Endothelial cell of umbilical vein (primary cell): ENCODE data around the gene GORASP2. TPM values are rescaled to one million over a fixed set of nuclear protein-coding genes. Genes with fewer than 3 reads are reported as not detected.

ENCODE experiments used
- BruUV-seq: library from RNA; stranded (reverse); fragments of 400-500 nt; replicated peaks from 2 replicates; lab custom pipeline; 2021; lab: Mats Ljungman, UMichigan
- CTCF ChIA-PET: fragments of 300-600, 350-600 bp; sonication (Branson Sonifier 250); formaldehyde crosslinking; loops from one replicate; lab custom pipeline; 2021; ENCODE audit warnings: antibody characterized with exemption, inconsistent platforms; lab: Charles Lee
- POLR2A ChIA-PET: fragments of 300-600, 350-600 bp; sonication (Branson Sonifier 250); formaldehyde crosslinking; loops from one replicate; lab custom pipeline; 2021; ENCODE audit warnings: antibody characterized with exemption, inconsistent platforms; lab: Charles Lee
- DNase-seq: peaks from one replicate; pipeline ENCODE4 v3.0.0-alpha.2; 2011; ENCODE audit warnings: low read depth, low spot score
- FAIRE-seq: peaks from 2 replicates; lab custom pipeline; 2011; peaks lifted over from hg19 to GRCh38; lab: Jason Lieb, UNC
- H2AFZ ChIP-seq: 2 replicates; pipeline ENCODE4 v1.6.0; 2012; ENCODE audit warnings: low read depth, low read length, control low read depth, inconsistent platforms
- H3K27ac ChIP-seq: 2 replicates; pipeline ENCODE4 v1.5.1; 2011; ENCODE audit warnings: low read depth, mild to moderate bottlenecking, control low read depth, low read length, moderate library complexity; ENCODE audit not compliant: insufficient read depth
- H3K27me3 ChIP-seq, 2 experiments: 2 replicates each; pipeline versions ENCODE4 v1.6.0 to v1.6.1; 2011; ENCODE audit warnings: low read length in 2 of 2, mixed read lengths in 1 of 2; ENCODE audit not compliant: control insufficient read depth in 2 of 2, insufficient read depth in 2 of 2
- H3K36me3 ChIP-seq, 2 experiments: 2 replicates in 1 of 2; 3 replicates in 1 of 2; pipeline ENCODE4 v1.5.1; 2011; ENCODE audit warnings: low read length in 2 of 2, mild to moderate bottlenecking in 1 of 2, moderate library complexity in 1 of 2; ENCODE audit not compliant: control insufficient read depth in 2 of 2, insufficient read depth in 2 of 2; ENCODE audit errors: extremely low read depth in 1 of 2
- H3K4me1 ChIP-seq: 3 replicates; pipeline ENCODE4 v1.5.1; 2011; ENCODE audit warnings: mild to moderate bottlenecking, low read length; ENCODE audit not compliant: control insufficient read depth, insufficient read depth; ENCODE audit errors: extremely low read depth
- H3K4me2 ChIP-seq: 2 replicates; pipeline ENCODE4 v1.6.1; 2011; ENCODE audit warnings: low read length, control low read depth, mixed read lengths; ENCODE audit not compliant: insufficient read depth
- H3K4me3 ChIP-seq, 3 experiments: fragments of 200-600 bp in 1 of 3; sonication (generic), shearing (Covaris generic) in 1 of 3; replicated peaks in 1 of 3; 2 replicates each; pipeline ENCODE4 v1.5.1; 2011 to 2016; ENCODE audit warnings: control low read depth in 3 of 3, low read length in 3 of 3, mild to moderate bottlenecking in 2 of 3, inconsistent platforms in 1 of 3, low read depth in 1 of 3, moderate library complexity in 1 of 3; ENCODE audit not compliant: insufficient read depth in 1 of 3
- H3K79me2 ChIP-seq: 2 replicates; pipeline ENCODE4 v1.6.0; 2012; ENCODE audit warnings: low read length, inconsistent platforms; ENCODE audit not compliant: control insufficient read depth, insufficient read depth
- H3K9ac ChIP-seq: replicated peaks from 2 replicates; pipeline ENCODE3; 2011; ENCODE audit warnings: low read length, control low read depth; ENCODE audit not compliant: insufficient read depth; ENCODE audit errors: extremely low read depth
- H3K9me1 ChIP-seq: replicated peaks from 3 replicates; pipeline ENCODE4 v1.6.0; 2011; ENCODE audit warnings: mild to moderate bottlenecking, low read length; ENCODE audit not compliant: control insufficient read depth, insufficient read depth; ENCODE audit errors: extremely low read depth
- H3K9me3 ChIP-seq: replicated peaks from 2 replicates; pipeline ENCODE4 v1.5.1; 2012; ENCODE audit warnings: low read length, inconsistent platforms; ENCODE audit not compliant: control insufficient read depth, insufficient read depth
- H4K20me1 ChIP-seq: replicated peaks from 2 replicates; pipeline ENCODE3; 2011; ENCODE audit warnings: mild to moderate bottlenecking, low read length; ENCODE audit not compliant: control insufficient read depth, insufficient read depth; ENCODE audit errors: extremely low read depth
- CTCF ChIP-seq, 2 donors: IDR thresholded peaks; 1 replicate in 1 of 2; 2 replicates in 1 of 2; pipeline ENCODE4 v1.5.1; 2011; ENCODE audit warnings: low read length in 2 of 2, mild to moderate bottlenecking in 2 of 2, moderate library complexity in 2 of 2, control low read depth in 1 of 2, inconsistent platforms in 1 of 2, low read depth in 1 of 2; ENCODE audit not compliant: insufficient read depth in 1 of 2; ENCODE audit errors: extremely low read depth in 1 of 2
- EZH2 ChIP-seq: IDR thresholded peaks from 2 replicates; pipeline ENCODE4 v1.6.1; 2012; ENCODE audit warnings: borderline replicate concordance, low read depth, mild to moderate bottlenecking, moderate library complexity, low read length, inconsistent platforms; ENCODE audit not compliant: severe bottlenecking
- GATA2 ChIP-seq: IDR thresholded peaks from 2 replicates; pipeline ENCODE4 v1.7.0; 2011; ENCODE audit warnings: low read depth, mild to moderate bottlenecking, moderate library complexity, mixed read lengths, low read length; ENCODE audit not compliant: insufficient read length, insufficient read depth
- JUN ChIP-seq: IDR thresholded peaks from 2 replicates; pipeline ENCODE4 v1.6.1; 2011; ENCODE audit warnings: borderline replicate concordance, low read depth; ENCODE audit not compliant: insufficient read length, insufficient read depth
- MYC ChIP-seq: IDR thresholded peaks from one replicate; pipeline ENCODE4 v1.6.1; 2011; ENCODE audit warnings: mild to moderate bottlenecking, low read depth, low read length
- POLR2A ChIP-seq: IDR thresholded peaks from 2 replicates; pipeline ENCODE4 v1.6.1; 2012; ENCODE audit warnings: low read depth, mild to moderate bottlenecking, control low read depth, low read length
- POLR2AphosphoS5 ChIP-seq: IDR thresholded peaks from 2 replicates; pipeline ENCODE4 v1.6.1; 2012; ENCODE audit warnings: low read depth, mild to moderate bottlenecking, control low read depth, low read length, moderate library complexity; ENCODE audit not compliant: insufficient read depth
- dilution Hi-C: fragments of 300-500 bp; cut with MboI; formaldehyde crosslinking; loops from one replicate; pipeline ENCODE4 v1.15.0; 2019; ENCODE audit warnings: low sequenced_read_pairs; ENCODE audit not compliant: extremely low pct_ligation_motif_present
- intact Hi-C: fragments of 100-400 bp; cut with micrococcal nuclease; formaldehyde crosslinking; loops from one replicate; pipeline ENCODE4 v1.10.0; 2022
- polyA plus RNA-seq, 4 experiments: library from polyadenylated mRNA; depleted of rRNA in 3 of 4; stranded (reverse) in 3 of 4; unstranded in 1 of 4; fragments of >200 nt; gene quantifications; 2 replicates each; pipeline versions ENCODE4 v1.2.1 to v1.2.3, GENCODE V29; 2011 to 2012; ENCODE audit warnings: missing spikeins in 1 of 4
- total RNA-seq: library from RNA; stranded (reverse); gene quantifications from 2 replicates; pipeline ENCODE4 v1.2.3, GENCODE V29; 2021
- TF ChIP-seq, protein P1 (sequence below): IDR thresholded peaks from 2 replicates; pipeline ENCODE4 v1.6.1; 2011; ENCODE audit not compliant: insufficient read depth, insufficient read length

Gene GORASP2
- total and polyA plus RNA-seq, 2 donors (not counting 3 experiments of a cell fraction or from before 2014, with no cell fraction given), result 104 to 245 TPM

- H3K27me3 ChIP-seq, result no peaks in the 10 kb centered on the region
- no peaks in the 10 kb centered on the region for H3K9me1 ChIP-seq
- no peaks in the 10 kb centered on the region for H3K9me3 ChIP-seq
- H3K4me3 ChIP-seq, result no peak overlapping the region
- dilution Hi-C loops, result no loop called here
- H3K36me3 ChIP-seq, result peaks cover 0 to 3% of the 10 kb centered on the region in 2 experiments
- FAIRE-seq, result no peak
- no TSS peak for BruUV-seq
- H3K9ac ChIP-seq, result no peak overlapping the region
- no peak for TF ChIP-seq POLR2AphosphoS5
- no peak for TF ChIP-seq EZH2
- TF ChIP-seq GATA2, result no peak
- no peak for TF ChIP-seq POLR2A
- TF ChIP-seq, protein P1, sequence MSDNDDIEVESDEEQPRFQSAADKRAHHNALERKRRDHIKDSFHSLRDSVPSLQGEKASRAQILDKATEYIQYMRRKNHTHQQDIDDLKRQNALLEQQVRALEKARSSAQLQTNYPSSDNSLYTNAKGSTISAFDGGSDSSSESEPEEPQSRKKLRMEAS, result no peak
- TF ChIP-seq JUN, result no peak
- no peak for TF ChIP-seq CTCF (IDR thresholded peaks at IDR 0.05; ENCODE audit: extremely low read depth in 1 of 2, insufficient read depth in 1 of 2, low read depth in 1 of 2, low read length in 2 of 2)
- TF ChIP-seq MYC, result no peak
- POLR2A ChIA-PET, result no interaction called here
- no peak overlapping the region for H3K27ac ChIP-seq
- CTCF ChIA-PET, result interaction anchor here (1.1 kb wide), 1 partner anchor 9 kb away, joined by 3 read pairs; no protein-coding TSS in a partner anchor
- no peaks in the 10 kb centered on the region for H3K4me1 ChIP-seq
- intact Hi-C loops, result no loop called here
- no peak overlapping the region for H3K4me2 ChIP-seq
- no peak for DNase-seq
- H2AFZ ChIP-seq, result no peak overlapping the region
- no peaks in the 10 kb centered on the region for H3K79me2 ChIP-seq
- no peaks in the 10 kb centered on the region for H4K20me1 ChIP-seq
Measured at GRCh38 chr2:170999654-171000053, 70.6 kb downstream of the GORASP2 start.
